ENCODE data around the gene SDCCAG8. TPM values are rescaled to one million over a fixed set of nuclear protein-coding genes. Genes with fewer than 3 reads are reported as not detected.

SDCCAG8 gene
- total RNA-seq, 3 donors from 2014 or later (not counting 1 experiment from before 2014, with no cell fraction given): 17.8 to 28.3 (median 21.2) TPM

GRCh38 chr1:243459059-243459458 is 203.2 kb downstream of the SDCCAG8 start:
- WGBS (ENCODE audit: insufficient coverage): 37% methylated on average over 3 of the region's 3 CpGs
- H3K27me3 ChIP-seq (ENCODE audit: control insufficient read depth, insufficient read depth, low read length): no peaks in the 10 kb centered on the region
- TF ChIP-seq CTCF (IDR thresholded peaks at IDR 0.05): no peak
- intact Hi-C loops (cut with micrococcal nuclease): no loop called here
- no peaks in the 10 kb centered on the region for H3K9me3 ChIP-seq (ENCODE audit: control insufficient read depth, insufficient read depth, low read length)
- Mint-ChIP-seq H3K4me1 (peaks cover 0 to 8% of the 10 kb centered on the region in 2 donors), H3K27ac (no peak overlapping the region), H3K4me3 (no peak overlapping the region), H3K9me3 (no peaks in the 10 kb centered on the region), H3K27me3 (ENCODE audit: low read depth in 2 of 2) (no peaks in the 10 kb centered on the region), H3K36me3 (no peaks in the 10 kb centered on the region)
- H3K4me3 ChIP-seq (ENCODE audit: low read length): no peak overlapping the region
- H3K4me1 ChIP-seq (ENCODE audit: control insufficient read depth, insufficient read depth, low read length): no peaks in the 10 kb centered on the region
- peaks cover 2% of the 10 kb centered on the region for H3K36me3 ChIP-seq (ENCODE audit: control insufficient read depth, insufficient read depth, low read length)
- no peak for DNase-seq
- no peak overlapping the region for H3K27ac ChIP-seq (ENCODE audit: low read length)
- ATAC-seq: no peak

- Mint-ChIP-seq H3K4me3 (no peak overlapping the region), H3K9me3 (no peaks in the 10 kb centered on the region), H3K27me3 (ENCODE audit: low read depth in 2 of 2) (no peaks in the 10 kb centered on the region), H3K27ac (no peak overlapping the region), H3K4me1 (peaks cover 0 to 8% of the 10 kb centered on the region in 2 donors), H3K36me3 (no peaks in the 10 kb centered on the region)
- ATAC-seq (no peak), DNase-seq (no peak)
- peaks cover 2% of the 10 kb centered on the region for H3K36me3 ChIP-seq (ENCODE audit: control insufficient read depth, insufficient read depth, low read length)
- intact Hi-C loops (cut with micrococcal nuclease): no loop called here
- H3K4me1 ChIP-seq (ENCODE audit: control insufficient read depth, insufficient read depth, low read length): no peaks in the 10 kb centered on the region
- no peak overlapping the region for H3K4me3 ChIP-seq (ENCODE audit: low read length)
- TF ChIP-seq CTCF (IDR thresholded peaks at IDR 0.05): no peak
- H3K9me3 ChIP-seq (ENCODE audit: control insufficient read depth, insufficient read depth, low read length): no peaks in the 10 kb centered on the region
- 91% methylated on average over 4 of the region's 4 CpGs for WGBS (ENCODE audit: insufficient coverage)
- no peaks in the 10 kb centered on the region for H3K27me3 ChIP-seq (ENCODE audit: control insufficient read depth, insufficient read depth, low read length)
- no peak overlapping the region for H3K27ac ChIP-seq (ENCODE audit: low read length)
Measured at GRCh38 chr1:243461700-243462099, 205.9 kb downstream of the SDCCAG8 start.

GRCh38 chr1:243462929-243463697 is 207.3 kb downstream of the SDCCAG8 start:
- Histone ChIP-seq H3K4me3 (ENCODE audit: low read length) (no peak overlapping the region), H3K27me3 (ENCODE audit: control insufficient read depth, insufficient read depth, low read length) (no peaks in the 10 kb centered on the region), H3K36me3 (ENCODE audit: control insufficient read depth, insufficient read depth, low read length) (peaks cover 2% of the 10 kb centered on the region), H3K27ac (ENCODE audit: low read length) (no peak overlapping the region), H3K4me1 (ENCODE audit: control insufficient read depth, insufficient read depth, low read length) (no peaks in the 10 kb centered on the region), H3K9me3 (ENCODE audit: control insufficient read depth, insufficient read depth, low read length) (no peaks in the 10 kb centered on the region)
- no peak overlapping the region for H3K4me3 Mint-ChIP-seq
- peaks cover 0 to 8% of the 10 kb centered on the region in 2 donors for H3K4me1 Mint-ChIP-seq
- WGBS (ENCODE audit: insufficient coverage): 100% methylated on average over 1 of the region's 1 CpG
- TF ChIP-seq CTCF (IDR thresholded peaks at IDR 0.05): no peak
- H3K27me3 Mint-ChIP-seq (ENCODE audit: low read depth in 2 of 2): no peaks in the 10 kb centered on the region
- DNase-seq (no peak), ATAC-seq (no peak)
- intact Hi-C loops (cut with micrococcal nuclease): no loop called here
- no peaks in the 10 kb centered on the region for H3K9me3 Mint-ChIP-seq
- no peak overlapping the region for H3K27ac Mint-ChIP-seq
- H3K36me3 Mint-ChIP-seq: no peaks in the 10 kb centered on the region

GRCh38 chr1:243465081-243465480 is 209.2 kb downstream of the SDCCAG8 start:
- Mint-ChIP-seq H3K9me3 (no peaks in the 10 kb centered on the region), H3K4me1 (no peaks in the 10 kb centered on the region), H3K27ac (no peak overlapping the region), H3K36me3 (no peaks in the 10 kb centered on the region), H3K27me3 (ENCODE audit: low read depth in 2 of 2) (no peaks in the 10 kb centered on the region), H3K4me3 (no peak overlapping the region)
- Histone ChIP-seq H3K27ac (ENCODE audit: low read length) (no peak overlapping the region), H3K9me3 (ENCODE audit: control insufficient read depth, insufficient read depth, low read length) (no peaks in the 10 kb centered on the region), H3K36me3 (ENCODE audit: control insufficient read depth, insufficient read depth, low read length) (peaks cover 2% of the 10 kb centered on the region), H3K4me1 (ENCODE audit: control insufficient read depth, insufficient read depth, low read length) (no peaks in the 10 kb centered on the region), H3K27me3 (ENCODE audit: control insufficient read depth, insufficient read depth, low read length) (no peaks in the 10 kb centered on the region), H3K4me3 (ENCODE audit: low read length) (no peak overlapping the region)
- 98% methylated on average over 4 of the region's 5 CpGs for WGBS (ENCODE audit: insufficient coverage)
- ATAC-seq (no peak), DNase-seq (no peak)
- intact Hi-C loops (cut with micrococcal nuclease): no loop called here
- TF ChIP-seq CTCF (IDR thresholded peaks at IDR 0.05): no peak

All from natural killer cell (primary cell).